IMR-90 (cell line): ENCODE data around the gene RASL11A.

ENCODE experiments used
- BHLHE40 ChIP-seq: fragments of 150-350 bp; IDR thresholded peaks from 2 replicates; pipeline ENCODE4 v1.6.1; 2016; ENCODE audit warnings: mild to moderate bottlenecking, low read depth, low read length
- CEBPB ChIP-seq: IDR thresholded peaks from 2 replicates; pipeline ENCODE4 v1.6.1; 2012; ENCODE audit warnings: low read depth, low read length, improper control_type of control experiment
- CHD1 ChIP-seq: IDR thresholded peaks from 2 replicates; pipeline ENCODE4 v1.6.1; 2012; ENCODE audit warnings: low read depth, low read length, improper control_type of control experiment
- CTCF ChIP-seq: conservative IDR thresholded peaks from 2 replicates; pipeline ENCODE4 v1.5.1; 2012; ENCODE audit warnings: mild to moderate bottlenecking, low read depth, low read length, improper control_type of control experiment
- MAFK ChIP-seq: IDR thresholded peaks from 2 replicates; pipeline ENCODE4 v1.6.1; 2012; ENCODE audit warnings: low read depth, low read length, improper control_type of control experiment
- MXI1 ChIP-seq: IDR thresholded peaks from 2 replicates; pipeline ENCODE4 v1.6.1; 2012; ENCODE audit warnings: low read depth, mild to moderate bottlenecking, low read length, moderate library complexity, borderline replicate concordance
- NFE2L2 ChIP-seq: fragments of 150-350 bp; IDR thresholded peaks from 2 replicates; pipeline ENCODE4 v1.6.1; 2016; ENCODE audit warnings: low read depth, mild to moderate bottlenecking, low read length
- POLR2A ChIP-seq: IDR thresholded peaks from 2 replicates; pipeline ENCODE4 v1.6.1; 2012; ENCODE audit warnings: mild to moderate bottlenecking, low read depth, low read length
- RAD21 ChIP-seq: IDR thresholded peaks from 2 replicates; pipeline ENCODE4 v1.6.1; 2012; ENCODE audit warnings: low read length, improper control_type of control experiment
- RCOR1 ChIP-seq: IDR thresholded peaks from 2 replicates; pipeline ENCODE4 v1.6.1; 2012; ENCODE audit warnings: mild to moderate bottlenecking, low read length, improper control_type of control experiment; ENCODE audit not compliant: insufficient replicate concordance
- RFX5 ChIP-seq: IDR thresholded peaks from 2 replicates; pipeline ENCODE4 v1.8.0; 2012; ENCODE audit warnings: low read depth, mild to moderate bottlenecking, low read length, moderate library complexity
- SMC3 ChIP-seq: fragments of 150-350 bp; IDR thresholded peaks from 2 replicates; pipeline ENCODE4 v1.6.1; 2016; ENCODE audit warnings: low read depth, mild to moderate bottlenecking, antibody characterized with exemption, low read length, moderate library complexity
- USF2 ChIP-seq: fragments of 150-350 bp; IDR thresholded peaks from 2 replicates; pipeline ENCODE4 v1.6.1; 2017; ENCODE audit warnings: mild to moderate bottlenecking, antibody characterized with exemption, low read length, low read depth

GRCh38 chr13:27229642-27230041, 41.0 kb upstream of the RASL11A start:
- TF ChIP-seq USF2 (no peak), CTCF (no peak), RAD21 (no peak), BHLHE40 (no peak), CEBPB (no peak), RCOR1 (no peak), SMC3 (no peak), POLR2A (no peak), NFE2L2 (no peak), MXI1 (no peak), RFX5 (no peak), MAFK (no peak), CHD1 (no peak)
